K562 (cell line): ENCODE results near the gene VWA7. TPM values are rescaled to one million over a fixed set of nuclear protein-coding genes. Genes with fewer than 3 reads are reported as not detected.

Source experiments
- CLOCK ChIP-seq: fragments of 250-450 bp; sonication (Bioruptor Pico); IDR thresholded peaks from 2 replicates; pipeline ENCODE4 v1.4.0; 2020; ENCODE audit warnings: mild to moderate bottlenecking, moderate library complexity, borderline replicate concordance
- CREB5 ChIP-seq: fragments of 250-450 bp; sonication (Bioruptor Pico); IDR thresholded peaks from 2 replicates; pipeline ENCODE4 v1.5.0; 2020; ENCODE audit warnings: mild to moderate bottlenecking
- DACH1 ChIP-seq: fragments of 450-650 bp; IDR thresholded peaks from 2 replicates; pipeline ENCODE4 v1.6.1; 2018; ENCODE audit not compliant: partially characterized antibody
- DIDO1 ChIP-seq: fragments of 450-650 bp; IDR thresholded peaks from 2 replicates; pipeline ENCODE4 v1.6.1; 2016; ENCODE audit warnings: low read depth, missing biosample characterization, missing genetic modification characterization
- GTF3C2 ChIP-seq: IDR thresholded peaks from 3 replicates; pipeline ENCODE4 v1.6.1; 2011; ENCODE audit warnings: borderline replicate concordance, mild to moderate bottlenecking, moderate library complexity; ENCODE audit not compliant: insufficient read length; ENCODE audit errors: extremely low read depth
- HDGF ChIP-seq: fragments of 450-650 bp; IDR thresholded peaks from 2 replicates; pipeline ENCODE4 v1.6.1; 2016
- MAFK ChIP-seq: IDR thresholded peaks from 2 replicates; pipeline ENCODE4 v1.6.1; 2011; ENCODE audit warnings: low read length, improper control_type of control experiment
- NR1H2 ChIP-seq: sonication (generic); formaldehyde crosslinking; IDR thresholded peaks from 2 replicates; pipeline ENCODE4 v1.4.0; 2020; ENCODE audit warnings: mild to moderate bottlenecking, missing genetic modification reagents
- SLC30A9 ChIP-seq: fragments of 250-450 bp; sonication (Bioruptor Pico); IDR thresholded peaks from 2 replicates; pipeline ENCODE4 v1.8.0; 2022; ENCODE audit warnings: mild to moderate bottlenecking, moderate library complexity
- SRSF1 ChIP-seq: fragments of 200-400 bp; formaldehyde crosslinking; IDR thresholded peaks from 2 replicates; pipeline ENCODE4 v1.6.1; 2017; ENCODE audit warnings: mild to moderate bottlenecking, low read depth, low read length, moderate library complexity
- ZNF431 ChIP-seq: sonication (generic); formaldehyde crosslinking; IDR thresholded peaks from 2 replicates; pipeline ENCODE4 v1.8.0; 2022; ENCODE audit warnings: mild to moderate bottlenecking, missing genetic modification reagents
- polyA plus RNA-seq, 8 experiments: library from polyadenylated mRNA; depleted of rRNA in 4 of 8; stranded (reverse) in 5 of 8; unstranded in 3 of 8; fragments of >200 nt; fragmentation: Nextera tagmentation in 2 of 8; fragmentation: Illumina TruSeq in 1 of 8; extraction: Ambion mirVana in 2 of 8; extraction: Trizol in 1 of 8; gene quantifications; 2 replicates each; pipeline versions ENCODE4 v1.2.1 to v1.2.3, GENCODE V29; 2011 to 2014; ENCODE audit warnings: inconsistent platforms in 1 of 8, missing spikeins in 1 of 8
- total RNA-seq, 7 experiments: library from RNA; depleted of rRNA in 6 of 7; stranded (reverse); fragments of >200 nt in 6 of 7; fragmentation: Illumina TruSeq in 2 of 7; extraction: Trizol in 2 of 7; gene quantifications; 2 replicates each; pipeline versions ENCODE4 v1.2.1 to v1.2.3, GENCODE V29; 2011 to 2021; ENCODE audit warnings: low replicate concordance in 1 of 7
- TF ChIP-seq, protein P1 (sequence below): IDR thresholded peaks from 2 replicates; pipeline ENCODE4 v1.6.1; 2011; ENCODE audit not compliant: insufficient read length; ENCODE audit errors: extremely low read depth
- TF ChIP-seq, protein P2 (sequence below), 2 experiments: fragments of 450-650 bp; conservative IDR thresholded peaks; 2 replicates each; pipeline ENCODE4 v1.6.1; 2017; ENCODE audit warnings: mild to moderate bottlenecking in 2 of 2, moderate library complexity in 2 of 2

Gene VWA7
- total and polyA plus RNA-seq, 9 of the 15 experiments (the other 6 are each of a cell fraction or from before 2014, with no cell fraction given): 0.18 to 2.9 (median 0.95) TPM

DNA sequence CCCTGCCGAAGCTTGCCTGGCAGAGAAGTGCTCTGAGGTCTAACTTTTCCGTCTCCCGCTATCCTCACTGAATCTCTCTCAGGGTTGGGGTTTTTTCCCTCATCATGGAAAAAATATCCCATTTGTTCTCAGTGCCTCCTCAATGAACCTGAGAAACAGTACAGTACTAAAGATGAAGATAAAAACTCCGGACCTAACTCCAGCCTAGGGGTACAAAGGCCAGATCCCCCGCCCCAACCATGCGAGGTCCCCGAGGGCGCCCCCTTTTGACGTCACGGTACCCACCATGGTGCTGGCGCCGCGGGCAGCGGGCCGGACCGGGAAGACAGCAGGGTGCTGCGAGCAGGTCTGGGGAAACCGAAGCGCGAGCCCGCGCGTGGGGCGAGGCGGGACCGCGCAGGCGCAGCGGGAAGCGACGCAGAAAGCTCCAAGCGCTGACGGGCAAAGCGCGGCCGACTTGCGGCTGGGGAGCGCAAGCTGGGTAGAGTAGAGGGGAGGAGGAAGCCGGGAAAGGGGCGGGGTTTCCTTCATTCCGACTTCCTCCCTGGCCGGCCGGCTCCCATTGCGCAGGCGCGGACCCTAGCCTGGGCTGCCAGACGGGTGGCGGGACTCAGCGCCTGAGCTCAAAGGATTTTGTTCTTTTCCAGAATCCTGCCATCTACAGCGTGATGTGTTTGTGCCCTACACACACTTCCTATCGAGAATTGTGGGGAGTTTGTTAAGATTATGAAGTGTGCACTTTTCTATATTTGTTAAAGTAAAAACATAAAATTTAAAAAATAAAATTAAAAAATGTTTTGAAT lies 29.5 kb upstream of the VWA7 start, which contains the start of gene LSM2 (continued):
- no peak for TF ChIP-seq GTF3C2
- no peak for TF ChIP-seq CREB5 (CRISPR knock-in tag)
- TF ChIP-seq NR1H2 (CRISPR knock-in tag): peak; percentile 90; the same call in 1 of the 2 replicates
- TF ChIP-seq CLOCK: 0 out of 2 replicates have a peak, but pooled peaks have one; percentile 10
- no peak for TF ChIP-seq DACH1
- no peak for TF ChIP-seq SRSF1
- no peak for TF ChIP-seq SLC30A9 (CRISPR knock-in tag)
- no peak for TF ChIP-seq MAFK
- TF ChIP-seq, protein P1, sequence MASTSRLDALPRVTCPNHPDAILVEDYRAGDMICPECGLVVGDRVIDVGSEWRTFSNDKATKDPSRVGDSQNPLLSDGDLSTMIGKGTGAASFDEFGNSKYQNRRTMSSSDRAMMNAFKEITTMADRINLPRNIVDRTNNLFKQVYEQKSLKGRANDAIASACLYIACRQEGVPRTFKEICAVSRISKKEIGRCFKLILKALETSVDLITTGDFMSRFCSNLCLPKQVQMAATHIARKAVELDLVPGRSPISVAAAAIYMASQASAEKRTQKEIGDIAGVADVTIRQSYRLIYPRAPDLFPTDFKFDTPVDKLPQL: no peak
- TF ChIP-seq, protein P2, sequence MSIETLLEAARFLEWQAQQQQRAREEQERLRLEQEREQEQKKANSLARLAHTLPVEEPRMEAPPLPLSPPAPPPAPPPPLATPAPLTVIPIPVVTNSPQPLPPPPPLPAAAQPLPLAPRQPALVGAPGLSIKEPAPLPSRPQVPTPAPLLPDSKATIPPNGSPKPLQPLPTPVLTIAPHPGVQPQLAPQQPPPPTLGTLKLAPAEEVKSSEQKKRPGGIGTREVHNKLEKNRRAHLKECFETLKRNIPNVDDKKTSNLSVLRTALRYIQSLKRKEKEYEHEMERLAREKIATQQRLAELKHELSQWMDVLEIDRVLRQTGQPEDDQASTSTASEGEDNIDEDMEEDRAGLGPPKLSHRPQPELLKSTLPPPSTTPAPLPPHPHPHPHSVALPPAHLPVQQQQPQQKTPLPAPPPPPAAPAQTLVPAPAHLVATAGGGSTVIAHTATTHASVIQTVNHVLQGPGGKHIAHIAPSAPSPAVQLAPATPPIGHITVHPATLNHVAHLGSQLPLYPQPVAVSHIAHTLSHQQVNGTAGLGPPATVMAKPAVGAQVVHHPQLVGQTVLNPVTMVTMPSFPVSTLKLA (conservative IDR thresholded peaks at IDR 0.05): no peak
- peak; percentile 78 for TF ChIP-seq DIDO1 (tag)
- TF ChIP-seq ZNF431: peak; percentile 59; the same call in 1 of the 2 replicates
- TF ChIP-seq HDGF: no peak
